ENCODE data around the gene KRTAP5-1.
A peak's percentile ranks its signal among the peaks of the same experiment; 100 is the strongest.

DNA sequence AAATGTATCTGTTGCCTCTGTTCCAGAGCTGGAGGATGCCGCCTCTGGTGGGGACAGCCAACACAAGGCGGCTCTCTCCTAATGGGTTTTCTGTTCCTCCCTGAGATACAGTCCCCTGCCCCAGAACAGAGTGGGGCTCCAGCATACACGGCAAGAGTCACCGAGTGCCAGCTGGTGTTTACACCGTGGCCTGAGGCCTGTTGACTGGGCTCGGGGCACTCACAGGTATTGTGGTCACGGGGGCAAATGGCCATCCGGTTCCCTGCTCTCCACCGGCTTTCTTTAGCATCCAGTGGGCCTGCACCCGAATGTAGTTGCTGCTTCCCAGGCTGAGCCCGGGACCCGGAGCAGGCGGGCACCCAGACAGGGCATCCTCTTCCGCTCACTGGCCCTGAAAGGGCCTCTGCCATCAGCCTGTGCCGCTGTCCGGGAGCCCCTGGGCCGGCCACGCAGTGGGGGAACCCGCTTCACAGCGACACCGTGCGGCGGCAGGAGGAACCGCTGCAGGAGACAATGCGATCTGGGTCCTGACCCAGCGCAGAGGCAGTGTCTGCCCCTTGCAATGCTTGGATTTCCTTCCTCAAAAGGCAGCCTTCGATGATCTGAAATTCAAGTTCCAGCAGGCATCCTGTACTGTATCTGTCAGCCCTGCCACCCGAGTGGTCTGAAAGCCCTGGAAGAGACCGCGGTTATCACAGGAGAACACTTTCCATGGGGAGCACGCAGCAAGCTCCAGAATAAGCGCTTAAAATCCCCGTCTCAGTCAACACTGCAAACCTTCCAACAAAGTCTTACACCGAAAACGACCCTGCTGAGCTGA lies 43.6 kb upstream of the KRTAP5-1 start:
- TF ChIP-seq, protein P1, sequence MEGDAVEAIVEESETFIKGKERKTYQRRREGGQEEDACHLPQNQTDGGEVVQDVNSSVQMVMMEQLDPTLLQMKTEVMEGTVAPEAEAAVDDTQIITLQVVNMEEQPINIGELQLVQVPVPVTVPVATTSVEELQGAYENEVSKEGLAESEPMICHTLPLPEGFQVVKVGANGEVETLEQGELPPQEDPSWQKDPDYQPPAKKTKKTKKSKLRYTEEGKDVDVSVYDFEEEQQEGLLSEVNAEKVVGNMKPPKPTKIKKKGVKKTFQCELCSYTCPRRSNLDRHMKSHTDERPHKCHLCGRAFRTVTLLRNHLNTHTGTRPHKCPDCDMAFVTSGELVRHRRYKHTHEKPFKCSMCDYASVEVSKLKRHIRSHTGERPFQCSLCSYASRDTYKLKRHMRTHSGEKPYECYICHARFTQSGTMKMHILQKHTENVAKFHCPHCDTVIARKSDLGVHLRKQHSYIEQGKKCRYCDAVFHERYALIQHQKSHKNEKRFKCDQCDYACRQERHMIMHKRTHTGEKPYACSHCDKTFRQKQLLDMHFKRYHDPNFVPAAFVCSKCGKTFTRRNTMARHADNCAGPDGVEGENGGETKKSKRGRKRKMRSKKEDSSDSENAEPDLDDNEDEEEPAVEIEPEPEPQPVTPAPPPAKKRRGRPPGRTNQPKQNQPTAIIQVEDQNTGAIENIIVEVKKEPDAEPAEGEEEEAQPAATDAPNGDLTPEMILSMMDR (conservative IDR thresholded peaks at IDR 0.05; ENCODE audit: low read depth, low read length), result peak; percentile 88
- TF ChIP-seq EZH2phosphoT487 (IDR thresholded peaks at IDR 0.05; ENCODE audit: borderline replicate concordance, low read length), result no peak
